ENCODE data around the gene FAU. TPM values are rescaled to one million over a fixed set of nuclear protein-coding genes. Genes with fewer than 3 reads are reported as not detected.

The FAU gene
- total RNA-seq, 1 donor, result 137 TPM

GRCh38 chr11:65136515-65137096, 14.7 kb upstream of the FAU start:
- TF ChIP-seq, protein P1, sequence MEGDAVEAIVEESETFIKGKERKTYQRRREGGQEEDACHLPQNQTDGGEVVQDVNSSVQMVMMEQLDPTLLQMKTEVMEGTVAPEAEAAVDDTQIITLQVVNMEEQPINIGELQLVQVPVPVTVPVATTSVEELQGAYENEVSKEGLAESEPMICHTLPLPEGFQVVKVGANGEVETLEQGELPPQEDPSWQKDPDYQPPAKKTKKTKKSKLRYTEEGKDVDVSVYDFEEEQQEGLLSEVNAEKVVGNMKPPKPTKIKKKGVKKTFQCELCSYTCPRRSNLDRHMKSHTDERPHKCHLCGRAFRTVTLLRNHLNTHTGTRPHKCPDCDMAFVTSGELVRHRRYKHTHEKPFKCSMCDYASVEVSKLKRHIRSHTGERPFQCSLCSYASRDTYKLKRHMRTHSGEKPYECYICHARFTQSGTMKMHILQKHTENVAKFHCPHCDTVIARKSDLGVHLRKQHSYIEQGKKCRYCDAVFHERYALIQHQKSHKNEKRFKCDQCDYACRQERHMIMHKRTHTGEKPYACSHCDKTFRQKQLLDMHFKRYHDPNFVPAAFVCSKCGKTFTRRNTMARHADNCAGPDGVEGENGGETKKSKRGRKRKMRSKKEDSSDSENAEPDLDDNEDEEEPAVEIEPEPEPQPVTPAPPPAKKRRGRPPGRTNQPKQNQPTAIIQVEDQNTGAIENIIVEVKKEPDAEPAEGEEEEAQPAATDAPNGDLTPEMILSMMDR (IDR thresholded peaks at IDR 0.05; ENCODE audit: insufficient read depth, low read depth, low read length), result no peak
- no peak for DNase-seq (ENCODE audit: low read depth)
- H3K4me3 ChIP-seq (ENCODE audit: low read depth, low read length), result no peak overlapping the region

DNA sequence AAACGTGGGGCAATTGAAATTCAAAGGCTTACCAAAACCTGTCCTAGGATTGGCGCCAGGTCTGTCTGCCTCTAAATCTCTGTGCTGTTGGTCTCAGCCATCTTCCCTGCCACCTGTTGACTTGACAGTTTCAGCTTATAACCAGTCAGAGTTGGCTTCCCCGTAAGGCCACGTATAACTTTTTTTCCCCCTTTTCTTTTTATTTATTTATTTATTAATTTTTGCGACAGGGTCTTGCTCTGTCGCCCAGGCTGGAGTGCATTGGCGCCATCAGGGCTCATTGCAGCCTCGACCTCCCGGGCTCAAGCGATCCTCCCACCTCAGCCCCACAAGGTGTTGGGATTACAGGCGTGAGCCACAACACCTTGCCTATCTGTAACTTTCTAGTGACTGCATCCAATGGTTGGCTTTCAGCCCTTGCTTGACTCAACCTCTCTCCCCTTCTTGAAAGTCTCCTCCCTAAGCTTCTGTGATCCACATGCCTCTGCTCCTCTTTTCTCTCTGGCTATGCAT, 13.8 kb upstream of the FAU start:
- TF ChIP-seq, protein P1 (IDR thresholded peaks at IDR 0.05; ENCODE audit: insufficient read depth, low read depth, low read length), result no peak
- H3K4me3 ChIP-seq (ENCODE audit: low read depth, low read length), result peak overlapping the region; percentile 90
- DNase-seq (ENCODE audit: low read depth), result no peak

DNA sequence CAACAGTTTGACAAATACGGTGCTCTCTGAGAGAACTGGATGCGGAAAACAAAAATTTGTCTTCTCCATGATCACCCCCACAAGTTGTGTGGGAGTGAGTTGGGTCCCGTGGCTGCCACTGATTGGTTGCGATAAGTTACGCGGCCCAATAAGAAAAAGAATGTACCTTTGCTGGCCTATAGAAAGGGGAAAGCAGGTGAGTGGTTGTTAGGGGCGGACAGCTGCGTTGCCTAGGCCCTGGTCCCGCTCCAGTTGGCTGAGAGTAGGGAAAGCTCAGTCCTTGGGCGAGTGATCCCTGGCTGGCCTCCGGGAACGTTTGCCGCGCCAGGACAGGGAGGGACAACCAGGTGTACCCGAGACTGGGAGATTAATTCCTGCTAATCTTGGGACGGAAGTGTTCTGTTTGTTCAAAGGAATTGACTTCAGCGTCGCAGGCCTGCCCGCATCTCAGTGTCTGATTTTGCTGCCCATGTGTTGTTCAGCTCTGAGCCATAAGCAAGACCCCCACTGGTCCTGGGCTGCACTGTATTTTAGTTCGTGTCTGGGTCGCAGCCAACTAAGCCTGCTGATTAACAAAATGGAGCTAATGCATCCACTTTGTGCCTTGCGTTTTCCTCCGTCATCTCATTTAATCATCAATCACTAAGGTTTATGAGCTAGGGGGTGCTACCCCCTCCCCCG, 13.2 kb upstream of the FAU start:
- H3K4me3 ChIP-seq (ENCODE audit: low read depth, low read length), result peak overlapping the region; percentile 90
- TF ChIP-seq, protein P1 (IDR thresholded peaks at IDR 0.05; ENCODE audit: insufficient read depth, low read depth, low read length), result no peak
- peak; percentile 98 for DNase-seq (ENCODE audit: low read depth)

- peak; percentile 91 for DNase-seq (ENCODE audit: low read depth)
- TF ChIP-seq, protein P1 (IDR thresholded peaks at IDR 0.05; ENCODE audit: insufficient read depth, low read depth, low read length), result no peak
- peak within 1 kb of the TSS; percentile 90 for H3K4me3 ChIP-seq (ENCODE audit: low read depth, low read length)
These were observed 12.5 kb upstream of the FAU start, which contains the start of gene SYVN1 for GRCh38 chr11:65134240-65134951. Gene SYVN1, minus strand, starts transcription at chr11:65134519. Its CDS starts 918 bp downstream, at chr11:65133601.

GRCh38 chr11:65133724-65134123, 11.8 kb upstream of the FAU start:
- DNase-seq (ENCODE audit: low read depth), result no peak
- H3K4me3 ChIP-seq (ENCODE audit: low read depth, low read length), result peak overlapping the region; percentile 90
- TF ChIP-seq, protein P1 (IDR thresholded peaks at IDR 0.05; ENCODE audit: insufficient read depth, low read depth, low read length), result no peak

GRCh38 chr11:65132988-65133700, 11.2 kb upstream of the FAU start:
- H3K4me3 ChIP-seq (ENCODE audit: low read depth, low read length), result peak overlapping the region; percentile 90
- no peak for DNase-seq (ENCODE audit: low read depth)
- TF ChIP-seq, protein P1 (IDR thresholded peaks at IDR 0.05; ENCODE audit: insufficient read depth, low read depth, low read length), result no peak

Measured in fibroblast of villous mesenchyme (primary cell).